NCI-H345 treated with DMSO at 0.1 percent for 48 hours (cell line): Measurements from ENCODE around the gene KCNQ1.

Experiments
- DNase-seq: peaks from one replicate; lab custom pipeline; 2025; ENCODE audit not compliant: unreplicated experiment; lab: John Stamatoyannopoulos, UW

KCNQ1 gene

GRCh38 chr11:2509481-2510001 lies 64.7 kb downstream of the KCNQ1 start:
- DNase-seq, result no peak

- no peak for DNase-seq
Measured at GRCh38 chr11:2510626-2511402, 66.0 kb downstream of the KCNQ1 start.

GRCh38 chr11:2511421-2512369 lies 66.9 kb downstream of the KCNQ1 start:
- no peak for DNase-seq

GRCh38 chr11:2512431-2513407 lies 67.9 kb downstream of the KCNQ1 start:
- DNase-seq, result no peak

GRCh38 chr11:2513441-2513840 lies 68.6 kb downstream of the KCNQ1 start:
- no peak for DNase-seq

- DNase-seq, result no peak
Measured at GRCh38 chr11:2515401-2516275, 70.8 kb downstream of the KCNQ1 start.

GRCh38 chr11:2516276-2517015 lies 71.6 kb downstream of the KCNQ1 start:
- DNase-seq, result no peak

GRCh38 chr11:2517016-2517385 lies 72.2 kb downstream of the KCNQ1 start:
- no peak for DNase-seq

GRCh38 chr11:2517386-2518064 lies 72.7 kb downstream of the KCNQ1 start:
- no peak for DNase-seq

GRCh38 chr11:2518111-2518982 lies 73.5 kb downstream of the KCNQ1 start:
- no peak for DNase-seq

- DNase-seq, result no peak
Measured at GRCh38 chr11:2518983-2519340, 74.2 kb downstream of the KCNQ1 start.

- DNase-seq, result no peak
Measured at GRCh38 chr11:2519517-2519861, 74.7 kb downstream of the KCNQ1 start.

- no peak for DNase-seq
Measured at GRCh38 chr11:2519862-2520735, 75.3 kb downstream of the KCNQ1 start.

- no peak for DNase-seq
Measured at GRCh38 chr11:2520736-2521035, 75.9 kb downstream of the KCNQ1 start.

GRCh38 chr11:2521081-2521732 lies 76.4 kb downstream of the KCNQ1 start:
- DNase-seq, result no peak
